ENCODE measurements around the gene DROSHA. TPM values are rescaled to one million over a fixed set of nuclear protein-coding genes. Genes with fewer than 3 reads are reported as not detected.

The DROSHA gene
- total RNA-seq, 1 experiment from 2014 or later: 106 TPM

- Histone ChIP-seq H2BK20ac (ENCODE audit: low read depth, low read length, poor library complexity, severe bottlenecking) (no peak overlapping the region), H3K23me2 (ENCODE audit: insufficient read length, low read depth, low read length, poor library complexity, severe bottlenecking) (no peaks in the 10 kb centered on the region), H3K79me2 (ENCODE audit: insufficient read depth, low read length) (no peaks in the 10 kb centered on the region), H3K9me3 (ENCODE audit: control insufficient read depth, low read depth, low read length) (no peaks in the 10 kb centered on the region), H4K20me1 (ENCODE audit: control insufficient read depth, insufficient read depth, insufficient read length) (no peaks in the 10 kb centered on the region), H3K79me1 (ENCODE audit: insufficient read depth, low read depth, low read length, poor library complexity, severe bottlenecking) (no peaks in the 10 kb centered on the region), H3K18ac (ENCODE audit: insufficient read length, low read depth, low read length) (no peak overlapping the region), H3K27ac (ENCODE audit: insufficient read length, low read depth, low read length) (no peak overlapping the region), H4K8ac (replicated peaks; ENCODE audit: insufficient read length, low read depth, low read length) (no peak overlapping the region), H2BK120ac (ENCODE audit: low read depth, low read length, poor library complexity, severe bottlenecking) (no peak overlapping the region), H3T11ph (ENCODE audit: low read length) (no peak overlapping the region), H3K4me2 (ENCODE audit: insufficient read depth, insufficient read length, low read length) (no peak overlapping the region), H2BK5ac (ENCODE audit: insufficient read length, low read length) (no peak overlapping the region), H4K5ac (ENCODE audit: insufficient read length, low read depth, low read length) (no peak overlapping the region), H3K9ac (ENCODE audit: extremely low read depth, insufficient read length, low read length) (no peak overlapping the region), H2AK5ac (ENCODE audit: insufficient read length, low read length) (no peak overlapping the region), H3K4ac (ENCODE audit: low read depth, low read length) (no peak overlapping the region), H2BK15ac (ENCODE audit: low read depth, low read length) (no peak overlapping the region), H4K91ac (ENCODE audit: insufficient read length, low read depth, low read length) (no peak overlapping the region), H2AFZ (ENCODE audit: low read length) (no peak overlapping the region), H3K4me1 (ENCODE audit: insufficient read depth, low read length) (peaks cover 7% of the 10 kb centered on the region; the same call in 1 of the 2 replicates), H3K56ac (ENCODE audit: insufficient read length, low read depth, low read length) (no peak overlapping the region), H3K14ac (ENCODE audit: insufficient read depth, low read length) (no peak overlapping the region), H3K27me3 (ENCODE audit: insufficient read depth, low read length) (no peaks in the 10 kb centered on the region), H2BK12ac (ENCODE audit: insufficient read length, low read depth, low read length) (no peak overlapping the region), H3K23ac (ENCODE audit: insufficient read length, low read depth, low read length) (no peak overlapping the region)
- WGBS (ENCODE audit: extremely low coverage, insufficient read length, low lambda C conversion rate): no CpG with 5 or more reads among the region's 6 CpGs
- no peak overlapping the region for H3K27ac Mint-ChIP-seq
- no peak overlapping the region for H3K4me3 Mint-ChIP-seq
- TF ChIP-seq CTCF (conservative IDR thresholded peaks at IDR 0.05): no peak
- no peak for DNase-seq
- peaks cover 14 to 17% of the 10 kb centered on the region in 2 experiments for H3K4me1 Mint-ChIP-seq
- H3K27me3 Mint-ChIP-seq (ENCODE audit: low read depth): no peaks in the 10 kb centered on the region; the same call in 1 of the 2 replicates
- no peaks in the 10 kb centered on the region for H3K9me3 Mint-ChIP-seq
- no peaks in the 10 kb centered on the region; a peak in 1 of 7 replicates for H3K36me3 Mint-ChIP-seq (ENCODE audit: insufficient read depth in 1 of 3, low read depth in 3 of 3)
Observed at GRCh38 chr5:31377274-31377946, 154.5 kb downstream of the DROSHA start.

All from H9 (cell line).